Measurements from ENCODE around the gene HTRA1.

DNA sequence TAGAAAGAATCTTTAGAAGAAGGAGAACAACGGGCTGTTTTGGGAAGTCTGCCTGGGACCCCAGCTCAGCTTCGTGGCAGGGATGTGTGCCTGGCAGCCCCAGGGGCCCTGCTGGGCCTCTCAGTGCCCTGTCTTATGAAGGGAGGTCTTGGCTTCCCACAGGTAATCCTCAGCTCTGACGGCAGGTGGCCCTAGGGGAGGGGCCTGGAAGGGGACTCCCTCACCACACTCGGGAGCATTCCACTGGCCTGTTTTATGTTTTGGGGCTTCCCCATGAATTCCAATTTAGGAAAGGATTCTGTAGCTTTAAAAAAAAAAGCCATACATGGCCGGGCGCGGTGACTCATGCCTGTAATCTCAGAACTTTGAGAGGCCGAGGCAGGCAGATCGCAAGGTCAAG is 96.2 kb downstream of the HTRA1 start:
- TF ChIP-seq, protein P1, sequence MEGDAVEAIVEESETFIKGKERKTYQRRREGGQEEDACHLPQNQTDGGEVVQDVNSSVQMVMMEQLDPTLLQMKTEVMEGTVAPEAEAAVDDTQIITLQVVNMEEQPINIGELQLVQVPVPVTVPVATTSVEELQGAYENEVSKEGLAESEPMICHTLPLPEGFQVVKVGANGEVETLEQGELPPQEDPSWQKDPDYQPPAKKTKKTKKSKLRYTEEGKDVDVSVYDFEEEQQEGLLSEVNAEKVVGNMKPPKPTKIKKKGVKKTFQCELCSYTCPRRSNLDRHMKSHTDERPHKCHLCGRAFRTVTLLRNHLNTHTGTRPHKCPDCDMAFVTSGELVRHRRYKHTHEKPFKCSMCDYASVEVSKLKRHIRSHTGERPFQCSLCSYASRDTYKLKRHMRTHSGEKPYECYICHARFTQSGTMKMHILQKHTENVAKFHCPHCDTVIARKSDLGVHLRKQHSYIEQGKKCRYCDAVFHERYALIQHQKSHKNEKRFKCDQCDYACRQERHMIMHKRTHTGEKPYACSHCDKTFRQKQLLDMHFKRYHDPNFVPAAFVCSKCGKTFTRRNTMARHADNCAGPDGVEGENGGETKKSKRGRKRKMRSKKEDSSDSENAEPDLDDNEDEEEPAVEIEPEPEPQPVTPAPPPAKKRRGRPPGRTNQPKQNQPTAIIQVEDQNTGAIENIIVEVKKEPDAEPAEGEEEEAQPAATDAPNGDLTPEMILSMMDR (conservative IDR thresholded peaks at IDR 0.05; ENCODE audit: low read length), result no peak
- no peak for TF ChIP-seq EZH2phosphoT487 (IDR thresholded peaks at IDR 0.05; ENCODE audit: borderline replicate concordance)

All from Loucy (cell line).